Measurements from ENCODE around the gene SLC35A4. TPM values are rescaled to one million over a fixed set of nuclear protein-coding genes. Genes with fewer than 3 reads are reported as not detected.

SLC35A4 gene
- total RNA-seq, 1 donor from 2014 or later, result 73.1 TPM

DNA sequence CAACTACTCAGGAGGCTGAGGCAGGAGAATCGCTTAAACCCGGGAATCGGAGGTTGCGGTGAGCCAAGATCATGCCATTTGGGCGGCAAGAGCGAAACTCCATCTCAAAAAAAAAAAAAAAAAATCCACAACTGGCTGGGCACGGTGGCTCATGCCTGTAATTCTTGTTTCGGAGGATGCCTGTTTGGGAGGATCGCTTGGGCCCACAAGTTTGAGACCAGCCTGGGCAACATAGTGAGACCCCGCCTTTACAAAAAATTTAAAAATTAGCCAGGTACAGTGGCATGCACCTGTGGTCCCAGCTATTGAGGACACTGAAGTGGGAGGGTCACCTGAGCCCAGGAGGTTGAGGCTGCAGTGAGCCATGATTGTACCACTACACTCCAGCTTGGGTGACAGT is 19.0 kb upstream of the SLC35A4 start:
- DNase-seq, result no peak
- H3K27me3 ChIP-seq (ENCODE audit: low read depth), result no peaks in the 10 kb centered on the region
- no peaks in the 10 kb centered on the region for H3K9me3 ChIP-seq (replicated peaks)
- H3K27ac ChIP-seq (replicated peaks), result no peak overlapping the region
- H3K4me1 ChIP-seq, result peaks cover 50% of the 10 kb centered on the region
- intact Hi-C loops (cut with micrococcal nuclease), result loop anchor here (10.0 kb wide), 1 partner anchor 99 kb away; the partner anchor contains the start of genes IK and NDUFA2
- peaks cover 54% of the 10 kb centered on the region for H3K36me3 ChIP-seq
- no peak overlapping the region for H3K4me3 ChIP-seq
- TF ChIP-seq, protein P1, sequence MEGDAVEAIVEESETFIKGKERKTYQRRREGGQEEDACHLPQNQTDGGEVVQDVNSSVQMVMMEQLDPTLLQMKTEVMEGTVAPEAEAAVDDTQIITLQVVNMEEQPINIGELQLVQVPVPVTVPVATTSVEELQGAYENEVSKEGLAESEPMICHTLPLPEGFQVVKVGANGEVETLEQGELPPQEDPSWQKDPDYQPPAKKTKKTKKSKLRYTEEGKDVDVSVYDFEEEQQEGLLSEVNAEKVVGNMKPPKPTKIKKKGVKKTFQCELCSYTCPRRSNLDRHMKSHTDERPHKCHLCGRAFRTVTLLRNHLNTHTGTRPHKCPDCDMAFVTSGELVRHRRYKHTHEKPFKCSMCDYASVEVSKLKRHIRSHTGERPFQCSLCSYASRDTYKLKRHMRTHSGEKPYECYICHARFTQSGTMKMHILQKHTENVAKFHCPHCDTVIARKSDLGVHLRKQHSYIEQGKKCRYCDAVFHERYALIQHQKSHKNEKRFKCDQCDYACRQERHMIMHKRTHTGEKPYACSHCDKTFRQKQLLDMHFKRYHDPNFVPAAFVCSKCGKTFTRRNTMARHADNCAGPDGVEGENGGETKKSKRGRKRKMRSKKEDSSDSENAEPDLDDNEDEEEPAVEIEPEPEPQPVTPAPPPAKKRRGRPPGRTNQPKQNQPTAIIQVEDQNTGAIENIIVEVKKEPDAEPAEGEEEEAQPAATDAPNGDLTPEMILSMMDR (IDR thresholded peaks at IDR 0.05; ENCODE audit: borderline replicate concordance), result no peak

DNA sequence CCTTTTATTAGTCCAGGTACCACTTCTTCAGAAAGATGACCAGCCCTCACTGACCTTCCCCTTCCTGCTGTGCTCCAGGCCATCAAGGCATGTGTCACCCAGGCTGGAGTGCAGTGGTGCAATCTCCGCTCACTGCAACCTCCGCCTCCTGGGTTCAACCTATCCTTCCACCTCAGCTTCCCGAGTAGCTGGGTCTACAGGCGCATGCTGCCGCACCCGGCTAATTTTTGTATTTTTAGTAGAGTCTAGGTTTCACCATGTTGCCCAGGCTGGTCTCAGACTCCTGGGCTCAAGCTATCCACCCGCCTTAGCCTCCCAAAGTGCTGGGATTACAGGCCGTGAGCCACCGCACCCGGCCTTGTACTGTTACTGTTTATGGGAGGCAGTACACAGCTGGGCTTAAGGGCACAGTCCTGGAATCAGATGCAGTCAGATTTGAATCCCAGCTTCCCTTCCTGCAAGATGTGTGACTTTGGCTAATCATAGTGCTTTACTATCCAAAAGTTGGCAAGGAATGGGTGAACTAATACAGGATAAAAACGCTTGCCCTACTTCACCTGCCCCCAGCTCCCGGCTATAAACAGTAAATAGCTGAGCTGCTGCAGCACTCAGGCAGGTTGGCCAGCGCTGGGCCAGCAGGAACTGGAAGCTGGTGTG is 17.6 kb upstream of the SLC35A4 start:
- peaks cover 48% of the 10 kb centered on the region for H3K4me1 ChIP-seq
- intact Hi-C loops (cut with micrococcal nuclease), result loop anchor here (10.0 kb wide), 1 partner anchor 98 kb away; the partner anchor contains the start of genes IK and NDUFA2
- H3K9me3 ChIP-seq (replicated peaks), result no peaks in the 10 kb centered on the region
- no peak for DNase-seq
- no peaks in the 10 kb centered on the region for H3K27me3 ChIP-seq (ENCODE audit: low read depth)
- TF ChIP-seq, protein P1 (IDR thresholded peaks at IDR 0.05; ENCODE audit: borderline replicate concordance), result no peak
- H3K27ac ChIP-seq (replicated peaks), result peak overlapping the region; percentile 97
- peaks cover 54% of the 10 kb centered on the region for H3K36me3 ChIP-seq
- H3K4me3 ChIP-seq, result peak overlapping the region; percentile 70

DNA sequence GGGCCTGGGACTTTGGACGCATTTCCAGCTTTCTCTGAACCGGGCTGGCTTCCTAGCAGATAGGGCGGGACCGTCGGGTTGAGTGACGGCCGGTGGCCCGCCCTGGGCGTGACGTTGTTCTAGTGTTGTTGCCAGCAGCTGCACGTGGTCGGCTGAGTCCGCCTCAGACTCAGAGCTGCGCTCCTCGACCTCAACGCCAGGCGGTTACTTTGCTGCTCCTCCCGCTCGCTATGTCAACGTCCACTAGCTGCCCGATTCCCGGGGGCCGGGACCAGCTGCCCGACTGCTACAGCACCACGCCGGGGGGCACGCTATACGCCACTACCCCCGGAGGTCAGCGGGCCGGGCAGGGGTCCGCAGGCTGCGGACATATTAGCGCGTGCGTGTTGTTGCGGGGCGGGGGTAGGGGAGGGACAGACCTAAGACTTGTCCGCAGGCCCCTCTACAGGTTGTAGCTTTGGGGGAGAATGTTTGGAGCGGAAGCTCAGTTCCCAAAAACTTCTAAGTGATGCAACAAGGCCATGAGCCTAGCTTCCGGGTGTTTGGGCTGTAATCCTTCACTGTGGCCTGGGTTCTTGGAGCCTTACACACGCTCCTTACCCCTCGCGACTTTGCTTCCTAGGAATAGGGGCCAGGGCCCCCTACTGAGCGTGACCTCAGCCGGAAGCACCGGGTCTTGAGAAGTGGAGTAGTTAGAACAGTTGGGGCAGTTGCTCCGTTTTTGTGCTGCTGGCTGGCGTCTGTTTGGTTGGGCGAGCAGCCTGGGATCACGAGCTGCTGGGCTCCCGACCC is 16.9 kb upstream of the SLC35A4 start, which contains the start of gene EIF4EBP3:
EIF4EBP3 (plus strand) TSS at position 155 of the 792 bp plus-strand sequence; CDS start at position 231, 76 bp downstream.
- TF ChIP-seq, protein P1 (IDR thresholded peaks at IDR 0.05; ENCODE audit: borderline replicate concordance), result peak; percentile 76
- Histone ChIP-seq H3K4me1 (peaks cover 48% of the 10 kb centered on the region), H3K27ac (replicated peaks) (peak within 1 kb of the TSS; percentile 97), H3K36me3 (peaks cover 52% of the 10 kb centered on the region), H3K27me3 (ENCODE audit: low read depth) (no peaks in the 10 kb centered on the region), H3K9me3 (replicated peaks) (no peaks in the 10 kb centered on the region), H3K4me3 (peak within 1 kb of the TSS; percentile 70)
- intact Hi-C loops (cut with micrococcal nuclease), result loop anchor here (10.0 kb wide), 1 partner anchor 97 kb away; the partner anchor contains the start of genes IK and NDUFA2
- peak; percentile 98 for DNase-seq

DNA sequence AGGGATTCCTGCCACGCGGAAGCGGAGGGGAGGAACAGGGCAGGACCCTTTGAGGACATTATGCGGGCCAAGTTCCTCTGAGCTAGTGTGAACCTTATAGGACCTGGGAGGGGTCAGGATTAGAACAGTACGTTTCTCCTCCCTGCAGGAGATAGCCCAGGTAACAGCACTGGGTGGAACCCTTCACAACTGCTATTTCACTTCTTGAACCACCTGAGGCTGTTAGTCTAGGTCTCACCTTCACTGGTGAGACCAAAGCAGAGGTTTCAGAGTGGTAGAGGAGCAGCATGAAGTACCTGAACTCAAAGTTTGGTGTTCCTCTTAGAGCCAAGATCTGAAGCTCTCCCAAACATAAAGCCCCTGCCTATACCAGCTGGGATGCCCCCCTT is 16.3 kb upstream of the SLC35A4 start:
- no peaks in the 10 kb centered on the region for H3K9me3 ChIP-seq (replicated peaks)
- peaks cover 53% of the 10 kb centered on the region for H3K4me1 ChIP-seq
- H3K27ac ChIP-seq (replicated peaks), result peak overlapping the region; percentile 97
- no peaks in the 10 kb centered on the region for H3K27me3 ChIP-seq (ENCODE audit: low read depth)
- TF ChIP-seq, protein P1 (IDR thresholded peaks at IDR 0.05; ENCODE audit: borderline replicate concordance), result no peak
- H3K36me3 ChIP-seq, result peaks cover 53% of the 10 kb centered on the region
- DNase-seq, result no peak
- intact Hi-C loops (cut with micrococcal nuclease), result loop anchor here (10.0 kb wide), 1 partner anchor 97 kb away; the partner anchor contains the start of genes IK and NDUFA2
- H3K4me3 ChIP-seq, result peak overlapping the region; percentile 70

DNA sequence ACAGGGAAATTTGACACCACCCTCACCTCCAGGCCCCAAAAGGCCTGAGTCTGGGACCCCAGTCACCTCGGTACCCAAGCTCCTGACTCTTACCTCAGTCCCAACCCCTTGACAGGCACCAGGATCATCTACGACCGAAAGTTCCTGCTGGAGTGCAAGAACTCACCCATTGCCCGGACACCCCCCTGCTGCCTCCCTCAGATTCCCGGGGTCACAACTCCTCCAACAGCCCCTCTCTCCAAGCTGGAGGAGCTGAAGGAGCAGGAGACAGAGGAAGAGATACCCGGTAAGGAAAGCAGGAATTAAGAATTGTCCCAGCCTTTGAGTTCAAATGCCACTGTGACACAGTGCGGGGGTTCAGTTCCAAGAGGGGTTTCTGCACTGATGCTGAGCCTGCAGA is 15.8 kb upstream of the SLC35A4 start:
- Histone ChIP-seq H3K27ac (replicated peaks) (peak overlapping the region; percentile 97), H3K4me1 (peaks cover 58% of the 10 kb centered on the region), H3K9me3 (replicated peaks) (no peaks in the 10 kb centered on the region), H3K4me3 (peak overlapping the region; percentile 70), H3K36me3 (peaks cover 52% of the 10 kb centered on the region), H3K27me3 (ENCODE audit: low read depth) (no peaks in the 10 kb centered on the region)
- intact Hi-C loops (cut with micrococcal nuclease), result loop anchor here (10.0 kb wide), 1 partner anchor 96 kb away; the partner anchor contains the start of genes IK and NDUFA2
- no peak for DNase-seq
- TF ChIP-seq, protein P1 (IDR thresholded peaks at IDR 0.05; ENCODE audit: borderline replicate concordance), result no peak

All from left ventricle myocardium inferior (tissue), 1 donor.